GM06990 (cell line): ENCODE measurements around the gene ERCC6L2.

Experiments used
- DNase-seq: peaks from one replicate; pipeline ENCODE4 v3.0.0-alpha.2; 2011; ENCODE audit not compliant: insufficient read length; ENCODE audit errors: extremely low read depth
- H3K27me3 ChIP-seq: replicated peaks from 2 replicates; pipeline ENCODE4 v1.6.0; 2011; ENCODE audit warnings: low read length; ENCODE audit not compliant: control insufficient read depth, insufficient read depth
- H3K36me3 ChIP-seq: 2 replicates; pipeline ENCODE4 v1.5.1; 2011; ENCODE audit warnings: low read length; ENCODE audit not compliant: control insufficient read depth, insufficient read depth
- H3K4me3 ChIP-seq: replicated peaks from 2 replicates; pipeline ENCODE4 v1.5.1; 2011; ENCODE audit warnings: low read depth, mild to moderate bottlenecking, control low read depth, low read length
- TF ChIP-seq, protein P1 (sequence below): IDR thresholded peaks from 2 replicates; pipeline ENCODE4 v1.5.1; 2011; ENCODE audit warnings: low read length, control low read depth, mild to moderate bottlenecking, inconsistent platforms; ENCODE audit not compliant: insufficient read depth, poor library complexity, severe bottlenecking

Gene ERCC6L2

DNA sequence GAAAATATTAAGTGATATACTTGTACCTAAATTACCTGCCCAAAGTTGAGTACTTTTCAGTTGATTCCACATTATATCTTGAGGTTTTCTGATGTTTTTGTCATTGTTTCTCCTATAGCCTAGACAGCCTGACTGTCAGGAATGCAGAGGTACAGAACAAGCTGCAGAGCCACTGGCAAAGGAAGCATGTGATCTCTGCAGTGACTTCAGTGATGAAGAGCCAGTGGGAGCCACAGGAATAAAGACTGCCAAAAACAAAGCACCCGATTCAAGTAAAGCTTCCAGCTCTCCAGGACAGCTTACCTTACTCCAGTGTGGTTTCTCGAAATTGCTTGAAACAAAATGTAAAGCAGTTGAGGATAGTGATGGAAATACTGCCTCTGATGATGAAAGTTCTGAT is 96.3 kb downstream of the ERCC6L2 start:
- Histone ChIP-seq H3K27me3 (no peaks in the 10 kb centered on the region), H3K36me3 (peaks cover 2% of the 10 kb centered on the region), H3K4me3 (no peak overlapping the region)
- no peak for DNase-seq
- TF ChIP-seq, protein P1, sequence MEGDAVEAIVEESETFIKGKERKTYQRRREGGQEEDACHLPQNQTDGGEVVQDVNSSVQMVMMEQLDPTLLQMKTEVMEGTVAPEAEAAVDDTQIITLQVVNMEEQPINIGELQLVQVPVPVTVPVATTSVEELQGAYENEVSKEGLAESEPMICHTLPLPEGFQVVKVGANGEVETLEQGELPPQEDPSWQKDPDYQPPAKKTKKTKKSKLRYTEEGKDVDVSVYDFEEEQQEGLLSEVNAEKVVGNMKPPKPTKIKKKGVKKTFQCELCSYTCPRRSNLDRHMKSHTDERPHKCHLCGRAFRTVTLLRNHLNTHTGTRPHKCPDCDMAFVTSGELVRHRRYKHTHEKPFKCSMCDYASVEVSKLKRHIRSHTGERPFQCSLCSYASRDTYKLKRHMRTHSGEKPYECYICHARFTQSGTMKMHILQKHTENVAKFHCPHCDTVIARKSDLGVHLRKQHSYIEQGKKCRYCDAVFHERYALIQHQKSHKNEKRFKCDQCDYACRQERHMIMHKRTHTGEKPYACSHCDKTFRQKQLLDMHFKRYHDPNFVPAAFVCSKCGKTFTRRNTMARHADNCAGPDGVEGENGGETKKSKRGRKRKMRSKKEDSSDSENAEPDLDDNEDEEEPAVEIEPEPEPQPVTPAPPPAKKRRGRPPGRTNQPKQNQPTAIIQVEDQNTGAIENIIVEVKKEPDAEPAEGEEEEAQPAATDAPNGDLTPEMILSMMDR, result no peak

DNA sequence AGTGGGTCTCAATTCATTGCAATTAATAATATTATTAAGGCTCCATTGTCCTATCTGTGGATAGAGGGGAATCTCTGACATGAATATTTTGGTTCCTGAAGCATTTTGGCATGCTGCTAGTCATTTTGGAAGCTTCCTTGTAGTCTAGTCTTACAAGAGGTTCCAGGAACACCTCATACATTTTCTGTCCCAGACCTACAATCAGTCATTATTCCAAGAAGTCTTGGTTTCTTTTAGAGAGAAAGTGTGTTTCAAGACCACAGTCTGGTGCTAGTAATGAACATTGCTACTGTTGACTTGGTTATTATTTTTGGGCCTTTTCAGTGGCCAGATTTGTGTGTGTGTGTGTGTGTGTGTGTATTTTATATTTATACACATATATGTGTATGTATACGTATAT is 98.9 kb downstream of the ERCC6L2 start:
- H3K36me3 ChIP-seq, result peaks cover 2% of the 10 kb centered on the region
- no peaks in the 10 kb centered on the region for H3K27me3 ChIP-seq
- H3K4me3 ChIP-seq, result no peak overlapping the region
- TF ChIP-seq, protein P1, result no peak
- no peak for DNase-seq

DNA sequence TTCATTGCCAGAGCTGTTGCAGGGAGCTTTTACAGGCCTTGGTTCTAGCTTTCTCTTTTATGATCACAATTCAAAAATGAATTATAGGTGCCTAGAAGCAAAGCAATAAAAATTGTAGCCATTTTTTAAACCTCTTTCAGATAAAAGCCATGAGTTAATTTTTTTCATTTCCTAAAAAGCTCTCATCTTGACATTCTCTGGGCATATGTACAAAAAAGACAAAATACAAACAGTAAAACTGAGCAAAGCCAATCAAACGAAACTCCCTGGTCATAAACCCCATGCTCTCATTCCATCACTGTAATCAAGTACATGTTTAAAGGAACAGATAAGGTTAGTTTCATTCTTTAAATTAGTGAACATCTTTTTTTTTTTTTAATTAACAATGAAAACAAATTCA is 101.9 kb downstream of the ERCC6L2 start:
- H3K27me3 ChIP-seq, result no peaks in the 10 kb centered on the region
- TF ChIP-seq, protein P1, result no peak
- H3K36me3 ChIP-seq, result no peaks in the 10 kb centered on the region
- no peak for DNase-seq
- H3K4me3 ChIP-seq, result no peak overlapping the region

DNA sequence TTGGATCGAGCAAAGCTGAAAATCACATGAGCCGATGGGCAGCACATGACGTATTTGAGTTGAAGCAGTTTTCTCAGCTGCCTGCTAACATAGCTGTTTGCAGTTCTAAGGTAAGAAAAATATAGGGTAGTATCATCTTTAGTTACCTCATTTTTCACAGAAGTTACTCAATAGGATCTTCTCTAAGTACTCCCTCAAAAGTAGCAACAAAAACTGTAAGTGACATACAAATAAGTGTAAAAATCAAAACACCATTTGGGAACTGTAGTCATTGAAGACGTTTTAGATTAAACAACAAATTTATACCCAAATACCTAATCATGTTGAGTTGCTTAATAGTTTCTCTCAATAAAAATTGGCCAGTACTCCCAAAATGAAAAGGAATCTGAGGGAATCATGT is 102.6 kb downstream of the ERCC6L2 start:
- TF ChIP-seq, protein P1, result no peak
- no peak for DNase-seq
- no peak overlapping the region for H3K4me3 ChIP-seq
- H3K27me3 ChIP-seq, result no peaks in the 10 kb centered on the region
- H3K36me3 ChIP-seq, result no peaks in the 10 kb centered on the region

DNA sequence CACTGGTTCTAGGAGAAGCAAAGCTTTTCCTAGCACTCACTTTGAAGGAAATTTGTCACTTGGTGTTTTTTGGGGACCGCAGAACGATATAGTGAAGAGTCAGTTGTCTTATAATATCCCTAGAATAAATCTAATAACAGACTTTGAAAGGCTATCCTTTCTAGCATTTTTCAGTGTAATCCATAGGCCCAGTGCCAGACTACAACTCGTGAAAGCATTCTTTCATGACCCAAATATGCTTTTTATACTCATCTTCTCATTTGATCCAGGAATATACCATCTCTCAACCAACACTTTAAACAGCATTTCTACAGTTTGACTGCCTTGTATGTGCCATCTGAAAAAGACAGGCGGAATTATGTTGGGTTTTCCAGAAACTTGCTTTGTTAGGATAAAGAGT is 104.0 kb downstream of the ERCC6L2 start:
- TF ChIP-seq, protein P1, result no peak
- Histone ChIP-seq H3K36me3 (no peaks in the 10 kb centered on the region), H3K27me3 (no peaks in the 10 kb centered on the region), H3K4me3 (no peak overlapping the region)
- DNase-seq, result no peak
